ENCODE measurements around the gene ALG13. TPM values are rescaled to one million over a fixed set of nuclear protein-coding genes. Genes with fewer than 3 reads are reported as not detected.

Gene ALG13
- total and polyA plus RNA-seq, 2 donors (not counting 1 experiment from before 2014, with no cell fraction given) = 138 to 166 TPM

DNA sequence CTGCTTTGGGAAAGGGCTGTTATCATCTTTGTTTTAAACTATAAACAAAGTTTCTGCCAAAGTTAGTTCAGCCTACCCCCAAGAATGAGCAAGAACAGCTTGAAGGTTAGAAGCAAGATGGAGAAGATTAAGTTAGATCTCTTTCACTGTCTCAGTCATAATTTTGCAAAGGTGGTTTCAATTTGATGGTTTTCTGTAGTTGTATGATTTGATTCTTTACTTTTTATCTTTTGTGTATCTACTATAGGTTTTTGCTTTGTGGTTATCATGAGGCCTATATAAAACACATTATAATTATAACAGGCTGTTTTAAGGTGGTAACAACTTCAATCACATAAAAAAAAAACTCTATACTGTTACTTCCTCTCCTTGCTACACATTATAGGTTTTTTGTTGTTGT, 35.4 kb upstream of the ALG13 start:
- H3K9ac ChIP-seq (ENCODE audit: low read length) = no peak overlapping the region
- H3K36me3 ChIP-seq (replicated peaks in 1 of 2; ENCODE audit: control extremely low read depth in 1 of 2, control insufficient read depth in 1 of 2, extremely low read depth in 1 of 2, insufficient read depth in 2 of 2, low read length in 1 of 2) = no peaks in the 10 kb centered on the region
- intact Hi-C loops (cut with micrococcal nuclease) = no loop called here
- ChIA-PET POLR2A (no interaction called here), CTCF (no interaction called here)
- peaks cover 0 to 8% (median 0%) of the 10 kb centered on the region in 3 donors for H3K9me3 ChIP-seq (ENCODE audit: control extremely low read depth in 1 of 3, control insufficient read depth in 2 of 3, insufficient read depth in 1 of 3, low read length in 2 of 3)
- H3K4me2 ChIP-seq (replicated peaks; ENCODE audit: low read depth, low read length, poor library complexity, severe bottlenecking) = no peak overlapping the region
- no peaks in the 10 kb centered on the region for H3K27me3 ChIP-seq (replicated peaks in 1 of 4; ENCODE audit: control extremely low read depth in 1 of 4, control insufficient read depth in 3 of 4, insufficient read depth in 4 of 4, low read length in 3 of 4)
- H3K4me1 Mint-ChIP-seq = no peaks in the 10 kb centered on the region
- H4K20me1 ChIP-seq (ENCODE audit: control insufficient read depth, insufficient read depth, low read length, poor library complexity, severe bottlenecking) = no peaks in the 10 kb centered on the region
- no peaks in the 10 kb centered on the region for H3K4me1 ChIP-seq (ENCODE audit: control insufficient read depth in 2 of 2, insufficient read depth in 2 of 2, low read length in 2 of 2)
- ATAC-seq (ENCODE audit: low read depth) (no peak), DNase-seq (no peak)
- no peaks in the 10 kb centered on the region for H3K27me3 Mint-ChIP-seq
- no peak overlapping the region for H3K4me3 Mint-ChIP-seq
- peaks cover 2% of the 10 kb centered on the region for H3K9me3 Mint-ChIP-seq (ENCODE audit: insufficient read depth)
- H3K27ac Mint-ChIP-seq = no peak overlapping the region
- H3K4me3 ChIP-seq (ENCODE audit: control extremely low read depth in 1 of 5, extremely low read depth in 1 of 5, insufficient read depth in 1 of 5, low read depth in 2 of 5, low read length in 4 of 5) = no peak overlapping the region
- TF ChIP-seq CTCF (IDR thresholded peaks at IDR 0.05) = no peak
- TF ChIP-seq EZH2 (IDR thresholded peaks at IDR 0.05; ENCODE audit: borderline replicate concordance, insufficient read depth, low read depth, low read length, poor library complexity, severe bottlenecking) = no peak
- no peaks in the 10 kb centered on the region for H3K79me2 ChIP-seq (ENCODE audit: control insufficient read depth, insufficient read depth, low read length)
- no peak overlapping the region for H3K27ac ChIP-seq (ENCODE audit: low read length in 2 of 2)
- H2AFZ ChIP-seq (ENCODE audit: insufficient read depth, low read depth, low read length, poor library complexity, severe bottlenecking) = no peak overlapping the region

GRCh38 chrX:111646515-111646914, 34.5 kb upstream of the ALG13 start:
- ChIA-PET POLR2A (no interaction called here), CTCF (no interaction called here)
- Histone ChIP-seq H2AFZ (ENCODE audit: insufficient read depth, low read depth, low read length, poor library complexity, severe bottlenecking) (no peak overlapping the region), H4K20me1 (ENCODE audit: control insufficient read depth, insufficient read depth, low read length, poor library complexity, severe bottlenecking) (no peaks in the 10 kb centered on the region), H3K36me3 (replicated peaks in 1 of 2; ENCODE audit: control extremely low read depth in 1 of 2, control insufficient read depth in 1 of 2, extremely low read depth in 1 of 2, insufficient read depth in 2 of 2, low read length in 1 of 2) (no peaks in the 10 kb centered on the region), H3K27ac (ENCODE audit: low read length in 2 of 2) (no peak overlapping the region), H3K27me3 (replicated peaks in 1 of 4; ENCODE audit: control extremely low read depth in 1 of 4, control insufficient read depth in 3 of 4, insufficient read depth in 4 of 4, low read length in 3 of 4) (no peaks in the 10 kb centered on the region), H3K9me3 (ENCODE audit: control extremely low read depth in 1 of 3, control insufficient read depth in 2 of 3, insufficient read depth in 1 of 3, low read length in 2 of 3) (peaks cover 0 to 8% (median 0%) of the 10 kb centered on the region in 3 donors), H3K4me2 (replicated peaks; ENCODE audit: low read depth, low read length, poor library complexity, severe bottlenecking) (no peak overlapping the region), H3K4me1 (ENCODE audit: control insufficient read depth in 2 of 2, insufficient read depth in 2 of 2, low read length in 2 of 2) (no peaks in the 10 kb centered on the region), H3K9ac (ENCODE audit: low read length) (no peak overlapping the region), H3K4me3 (ENCODE audit: control extremely low read depth in 1 of 5, extremely low read depth in 1 of 5, insufficient read depth in 1 of 5, low read depth in 2 of 5, low read length in 4 of 5) (no peak overlapping the region), H3K79me2 (ENCODE audit: control insufficient read depth, insufficient read depth, low read length) (no peaks in the 10 kb centered on the region)
- ATAC-seq (ENCODE audit: low read depth) = no peak
- H3K4me3 Mint-ChIP-seq = no peak overlapping the region
- peaks cover 2% of the 10 kb centered on the region for H3K9me3 Mint-ChIP-seq (ENCODE audit: insufficient read depth)
- intact Hi-C loops (cut with micrococcal nuclease) = no loop called here
- no peaks in the 10 kb centered on the region for H3K27me3 Mint-ChIP-seq
- H3K4me1 Mint-ChIP-seq = no peaks in the 10 kb centered on the region
- WGBS (ENCODE audit: insufficient coverage) = no CpG with 5 or more reads among the region's 1 CpG
- DNase-seq = no peak
- TF ChIP-seq CTCF (IDR thresholded peaks at IDR 0.05) (no peak), EZH2 (IDR thresholded peaks at IDR 0.05; ENCODE audit: borderline replicate concordance, insufficient read depth, low read depth, low read length, poor library complexity, severe bottlenecking) (no peak)
- H3K27ac Mint-ChIP-seq = no peak overlapping the region

Measured in B cell (primary cell).